Measurements from ENCODE around the gene BRD3.
"Not testable (repeated sequence)": the region's sequence is repeated elsewhere in the genome, so short reads cannot be mapped to it uniquely, and the experiment has no call there.

The BRD3 gene

DNA sequence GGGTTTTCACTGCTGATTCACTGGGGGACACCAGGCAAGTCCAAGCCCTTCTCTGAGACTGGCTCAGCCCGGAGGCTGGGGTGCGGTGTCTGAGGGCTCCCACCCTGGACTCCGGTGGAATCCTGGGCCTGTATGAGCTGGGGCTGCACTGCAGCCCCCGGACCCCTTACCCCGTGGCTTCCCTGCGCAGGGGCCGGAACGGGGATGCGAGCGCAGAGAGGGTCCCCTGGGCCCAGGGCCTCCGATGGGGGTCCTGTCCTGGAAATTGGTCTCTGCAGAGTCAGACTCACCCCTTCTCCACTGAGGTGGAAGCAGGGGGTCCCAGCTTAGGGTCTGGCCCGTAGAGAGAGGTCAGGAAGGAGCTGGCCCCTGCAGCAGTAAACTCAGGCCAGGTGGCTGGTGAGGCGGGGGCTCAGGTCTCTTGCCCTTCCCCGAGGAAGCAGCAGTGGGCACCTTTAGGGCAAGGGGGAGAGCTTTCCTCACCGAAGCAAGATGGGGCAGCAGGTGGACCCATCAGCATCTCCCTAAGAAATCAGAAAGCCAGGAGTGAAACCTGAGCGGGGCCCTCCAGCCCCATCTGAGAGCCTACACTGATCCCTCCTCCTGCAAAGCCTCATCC, 74.1 kb downstream of the BRD3 start:
- DNase-seq (ENCODE audit: low read depth, low spot score), result no peak

DNA sequence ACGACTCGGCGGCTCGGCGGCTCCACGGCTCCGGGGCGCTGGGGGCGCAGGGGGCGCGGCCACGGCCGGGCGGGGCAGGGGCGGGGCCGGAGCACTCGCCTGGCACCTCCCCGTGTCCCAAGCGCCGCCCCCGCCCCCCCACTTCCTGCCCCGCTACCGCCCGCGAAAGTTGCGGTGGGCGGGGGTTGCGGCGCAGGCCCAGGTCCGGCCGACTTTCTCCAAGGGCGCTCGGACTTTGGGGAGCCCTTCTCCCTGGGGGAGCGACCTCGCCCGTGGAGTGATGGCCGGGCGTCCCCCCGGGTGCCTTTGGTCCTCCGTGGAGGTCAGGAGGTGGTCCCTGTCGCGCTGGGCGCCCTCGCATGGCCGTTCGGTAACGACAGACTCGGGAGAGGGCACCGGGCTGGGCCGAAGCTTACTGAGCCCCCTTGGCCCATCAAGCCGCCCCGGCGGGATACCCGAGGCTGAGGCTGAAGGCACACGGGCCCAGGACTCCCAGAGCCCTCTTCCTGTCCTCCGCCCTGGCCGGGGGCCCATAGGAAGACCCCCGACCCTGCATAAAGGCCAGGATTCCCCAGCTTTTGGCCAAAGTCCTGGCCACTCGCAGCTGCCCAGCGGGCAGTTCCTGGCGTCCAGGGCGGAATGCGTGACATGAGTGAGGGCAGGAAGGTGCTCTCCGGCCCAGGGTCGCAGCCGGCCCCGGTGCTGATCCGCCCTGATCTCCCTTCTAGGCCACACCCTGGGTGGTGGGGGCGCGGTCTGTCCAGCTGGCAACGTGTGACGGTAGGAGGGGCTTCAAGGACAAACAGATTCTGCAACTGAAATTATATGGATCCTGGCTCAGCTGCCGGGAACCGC, 74.8 kb downstream of the BRD3 start:
- DNase-seq (ENCODE audit: low read depth, low spot score), result peak; percentile 55

DNA sequence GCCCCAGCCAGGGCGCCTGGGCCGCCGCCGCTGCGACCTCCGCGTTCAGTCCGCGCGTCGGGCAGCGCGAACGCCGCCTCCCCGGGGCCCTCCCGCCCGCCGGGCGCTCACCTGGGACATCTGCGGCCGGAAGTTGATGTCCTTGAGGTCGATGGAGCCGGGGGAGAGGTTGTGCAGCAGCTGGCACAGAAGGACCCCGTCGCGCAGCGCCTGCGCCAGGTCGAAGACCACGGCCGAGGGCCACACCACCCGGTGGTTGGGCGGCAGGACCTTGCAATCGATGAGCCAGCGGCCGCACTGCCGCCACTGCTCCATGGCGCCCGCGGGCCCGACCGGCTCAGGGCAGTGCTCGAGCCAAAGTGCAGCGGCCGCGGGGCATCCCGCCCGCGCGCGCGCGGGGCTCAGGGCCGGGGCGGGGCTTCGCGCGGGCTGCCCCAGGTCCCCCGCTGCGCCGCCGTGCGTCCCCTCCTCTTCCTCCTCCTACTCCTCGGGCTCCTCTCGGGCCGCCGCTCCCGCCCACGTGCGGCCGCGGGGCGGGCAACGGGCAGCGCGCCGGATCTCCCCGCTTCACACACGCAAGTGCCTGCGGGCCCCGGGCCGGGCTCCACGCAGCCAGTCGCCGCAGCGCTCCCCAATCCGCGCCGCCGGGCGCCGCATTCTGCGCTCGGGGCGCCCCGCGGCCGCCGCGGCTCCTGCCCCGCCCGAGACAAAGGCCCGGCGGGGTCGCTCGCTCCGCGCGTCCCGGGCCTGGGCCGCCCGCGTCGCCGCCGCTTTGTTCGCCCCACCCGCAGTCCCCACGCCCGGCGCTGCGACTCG, 75.7 kb downstream of the BRD3 start, which contains the start of gene VAV2:
TSS of gene VAV2 (minus strand) at position 361 of the 816 bp plus-strand sequence. CDS start at position 315, 46 bp downstream.
- no peak for DNase-seq (ENCODE audit: low read depth, low spot score)

DNA sequence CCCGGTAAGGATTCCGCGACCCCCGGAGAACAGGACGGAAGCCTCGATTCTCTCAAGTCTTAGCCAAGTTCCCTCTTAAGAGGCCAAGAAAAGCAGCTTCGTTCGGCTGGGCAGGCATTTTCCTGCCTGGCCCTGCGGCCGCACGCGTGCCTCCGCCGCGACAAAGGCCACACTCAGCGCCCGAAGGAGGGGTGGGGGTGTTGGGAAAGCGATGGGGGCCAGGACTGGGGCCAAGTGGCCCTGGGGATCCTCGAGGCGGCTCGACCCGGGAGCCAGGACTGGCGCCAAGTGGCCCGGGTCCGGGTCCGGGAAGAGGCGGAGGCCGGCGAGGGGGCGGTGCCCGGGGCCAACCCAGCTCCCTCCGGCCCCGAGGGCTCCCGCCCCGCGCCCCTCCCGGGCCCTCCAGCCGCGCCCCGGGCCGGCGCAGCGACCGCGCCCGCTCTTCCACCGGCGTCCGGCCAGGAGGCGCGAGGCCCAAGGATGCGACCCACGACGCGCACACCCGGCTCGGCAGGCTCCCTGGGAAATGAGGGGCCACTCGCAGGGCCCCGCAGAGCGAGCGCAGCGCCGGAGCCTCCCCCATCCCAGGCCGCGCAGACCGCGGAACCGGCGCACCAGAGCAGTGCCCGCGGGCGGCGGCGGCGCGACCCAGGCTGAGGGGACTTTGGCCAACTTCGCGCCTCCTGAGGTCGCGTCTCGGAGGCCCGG, 76.5 kb downstream of the BRD3 start:
- no peak for DNase-seq (ENCODE audit: low read depth, low spot score)

DNA sequence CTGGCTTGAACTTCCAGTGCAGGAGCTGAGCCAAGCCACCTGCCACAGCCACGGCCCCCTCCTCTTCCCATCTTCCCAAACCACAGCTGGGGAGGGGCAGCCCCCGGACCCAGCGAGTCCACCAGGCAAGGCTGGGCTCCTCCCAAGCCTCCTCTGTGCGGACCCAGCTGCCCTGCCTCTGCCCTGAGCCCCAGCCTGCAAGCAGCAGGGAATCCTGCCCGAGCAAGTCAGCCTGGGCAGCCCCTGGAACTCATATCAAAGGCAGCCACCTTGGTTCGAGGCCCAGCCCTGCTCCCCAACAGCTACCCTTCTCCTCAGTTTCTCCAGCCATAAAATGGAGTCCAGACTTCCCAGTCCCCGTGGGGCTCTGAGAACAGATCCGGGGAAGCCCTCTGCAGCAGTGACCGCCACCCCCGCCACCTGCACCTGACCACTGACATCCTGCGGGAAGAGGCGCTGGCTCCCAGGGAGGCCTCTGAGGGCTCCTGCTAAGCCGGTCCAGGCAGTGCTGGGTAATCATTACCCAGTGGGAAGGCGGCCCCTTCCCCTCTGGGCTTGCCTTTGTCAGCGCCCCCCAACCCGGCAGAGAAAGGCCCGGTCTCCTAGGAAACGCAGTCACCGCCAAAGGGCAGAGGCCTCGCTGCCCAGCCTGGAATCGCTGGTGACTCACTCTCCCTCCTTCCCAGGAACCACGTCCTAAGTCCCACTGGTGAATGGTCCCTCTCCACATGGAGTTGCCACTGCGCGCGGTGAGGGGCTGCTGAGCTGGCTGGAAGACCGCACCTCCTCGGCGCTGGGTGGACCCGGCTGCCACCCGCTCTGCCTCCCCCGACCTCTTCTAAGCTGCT, 77.2 kb downstream of the BRD3 start:
- peak; percentile 37 for DNase-seq (ENCODE audit: low read depth, low spot score)

DNA sequence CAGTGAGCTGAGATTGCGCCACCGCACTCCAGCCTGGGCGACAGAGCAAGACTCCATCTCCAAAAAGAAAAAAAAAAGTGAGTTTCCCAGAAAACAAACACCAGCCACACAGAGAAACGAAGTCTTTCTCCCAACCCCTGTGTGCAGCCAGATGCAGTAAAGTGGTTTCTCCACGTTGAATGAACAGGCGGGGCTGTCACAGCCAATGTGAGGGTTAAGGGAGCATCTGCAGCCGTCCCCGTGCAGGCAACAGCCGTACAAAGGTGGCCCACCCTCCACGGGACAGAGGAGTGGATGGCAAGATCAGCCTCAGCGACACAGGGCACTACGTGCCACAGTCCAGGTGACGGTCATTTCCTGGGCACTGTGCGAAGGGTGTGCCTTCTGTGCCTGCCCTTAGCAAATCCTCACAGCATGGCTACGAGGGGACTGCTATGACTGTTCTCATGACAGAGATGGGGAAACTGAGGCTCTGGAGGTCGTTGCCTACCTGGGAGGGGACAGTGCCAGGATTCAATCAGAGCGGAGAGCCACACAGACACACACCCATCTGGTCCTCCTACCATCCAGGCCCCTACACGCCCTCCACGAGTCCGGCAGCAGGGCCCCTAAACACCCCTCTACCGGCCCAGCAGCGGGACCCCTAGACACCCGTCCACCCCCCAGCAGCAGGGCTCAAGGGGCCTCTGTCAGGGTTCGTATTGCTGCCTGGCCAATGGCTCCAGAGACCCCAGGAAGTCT, 78.0 kb downstream of the BRD3 start:
- DNase-seq (ENCODE audit: low read depth, low spot score), result no peak

DNA sequence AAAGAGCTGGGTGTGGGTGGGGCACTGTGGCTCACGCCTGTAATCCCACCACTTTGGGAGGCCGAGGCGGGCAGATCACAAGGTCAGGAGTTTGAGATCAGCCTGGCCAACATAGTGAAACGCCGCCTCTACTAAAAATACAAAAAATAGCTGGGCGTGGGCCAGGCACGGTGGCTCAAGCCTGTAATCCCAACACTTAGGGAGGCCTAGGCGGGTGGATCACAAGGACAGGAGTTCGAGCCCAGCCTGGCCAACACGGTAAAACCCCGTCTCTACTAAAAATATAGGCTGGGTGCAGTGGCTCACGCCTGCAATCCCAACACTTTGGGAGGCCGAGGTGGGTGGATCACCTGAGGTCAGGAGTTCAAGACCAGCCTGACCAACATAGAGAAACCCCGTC, 79.1 kb downstream of the BRD3 start:
- not testable (repeated sequence) for DNase-seq (ENCODE audit: low read depth, low spot score)

DNA sequence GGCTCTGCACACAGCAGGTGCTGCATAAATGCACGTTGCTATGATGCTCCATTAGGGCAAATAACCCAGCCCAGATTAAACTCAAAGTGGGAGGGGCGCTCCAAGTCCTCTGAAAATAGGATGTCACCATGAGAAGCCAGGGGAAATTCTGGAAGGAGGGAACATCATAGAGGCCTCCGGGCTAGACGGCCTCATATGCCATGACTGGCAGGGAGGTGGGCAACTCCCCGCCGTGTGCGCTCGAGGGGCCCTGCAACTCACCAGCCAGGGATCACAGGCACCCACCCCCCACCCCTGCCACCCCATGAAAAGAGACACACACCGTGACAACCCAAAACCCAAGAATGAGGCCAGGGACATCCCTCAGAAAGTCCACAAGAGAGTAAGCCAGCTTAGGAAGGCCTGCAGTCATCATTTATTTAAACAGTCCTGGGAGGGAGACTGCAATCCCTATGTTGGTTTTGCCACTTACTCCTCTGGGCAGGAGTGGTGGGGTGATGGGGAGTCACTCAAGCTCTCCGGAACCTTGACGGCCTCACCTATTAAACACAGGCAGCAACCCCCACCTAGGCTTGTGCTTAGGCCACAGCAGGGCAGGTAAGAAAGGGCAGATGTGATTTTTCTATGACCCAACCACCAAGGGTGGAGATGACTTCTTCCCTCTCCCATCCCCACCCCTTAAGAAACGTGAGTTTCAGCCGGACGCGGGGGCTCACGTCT, 79.7 kb downstream of the BRD3 start:
- DNase-seq (ENCODE audit: low read depth, low spot score), result no peak

DNA sequence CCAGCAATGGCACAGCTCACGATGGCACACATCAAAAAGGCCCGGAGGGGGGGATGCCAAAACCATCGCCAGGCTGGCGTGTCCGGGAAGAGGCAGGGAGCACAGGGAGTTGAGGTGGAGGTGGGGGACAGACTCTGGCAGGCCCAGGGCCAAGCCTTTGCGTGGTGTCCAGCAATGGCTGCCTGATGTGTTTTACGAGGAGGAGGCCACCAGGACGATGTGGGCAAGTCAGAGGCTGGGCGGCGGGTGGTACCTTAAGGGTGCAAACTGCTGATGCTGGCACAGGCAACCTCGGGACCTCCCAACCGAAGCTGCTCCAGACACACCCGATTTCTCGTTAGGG, 80.4 kb downstream of the BRD3 start:
- DNase-seq (ENCODE audit: low read depth, low spot score), result no peak

DNA sequence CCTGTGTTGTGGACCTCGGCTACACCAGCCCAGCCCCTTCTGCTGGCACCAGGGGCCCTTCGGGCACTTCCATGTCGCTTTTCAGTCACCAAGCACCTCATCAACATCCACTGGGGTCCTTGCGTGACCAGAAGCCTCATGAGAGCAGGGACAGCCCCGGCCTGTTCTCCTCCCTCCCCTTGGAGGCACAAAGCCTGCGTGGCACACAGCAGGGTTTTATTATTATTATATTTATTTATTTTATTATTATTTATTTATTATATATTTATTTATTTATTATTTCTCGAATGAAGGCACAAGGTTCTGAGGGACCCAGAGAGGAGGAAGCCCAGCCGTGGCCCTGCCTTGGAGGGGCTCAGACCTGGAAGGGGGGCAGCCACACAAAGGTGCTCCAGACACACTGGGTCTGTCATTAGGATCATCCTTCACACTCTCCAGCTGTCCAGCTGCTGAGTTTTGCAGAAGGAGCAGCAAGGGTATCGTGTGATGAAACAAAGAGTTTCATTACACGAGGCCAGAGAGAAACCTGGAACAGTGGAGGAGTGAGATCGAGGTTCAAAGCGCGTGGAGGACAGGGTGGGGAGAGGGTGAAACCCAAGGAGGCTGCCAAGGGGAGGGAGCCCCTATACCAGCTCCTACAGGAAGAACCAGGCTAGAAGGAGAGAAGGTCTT, 80.9 kb downstream of the BRD3 start:
- no peak for DNase-seq (ENCODE audit: low read depth, low spot score)

DNA sequence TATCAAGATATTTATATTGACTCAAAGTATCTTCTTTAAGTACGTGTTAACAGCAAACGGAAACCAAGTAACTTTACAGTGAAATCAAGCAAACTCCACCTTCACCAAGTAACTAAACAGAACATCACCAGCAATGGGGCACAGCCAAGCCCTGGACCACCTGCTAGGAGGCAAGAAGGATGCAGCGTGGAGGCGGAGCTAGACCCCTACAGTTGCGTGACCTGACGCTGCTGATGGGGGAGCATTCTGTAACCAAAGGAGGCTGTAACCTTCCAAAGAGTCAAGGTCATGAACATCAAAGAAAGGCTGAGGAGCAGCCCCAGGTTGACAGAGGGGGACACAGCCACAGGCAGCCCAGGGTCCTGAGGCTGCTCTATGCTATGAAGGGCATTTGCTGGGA, 81.8 kb downstream of the BRD3 start:
- DNase-seq (ENCODE audit: low read depth, low spot score), result no peak

DNA sequence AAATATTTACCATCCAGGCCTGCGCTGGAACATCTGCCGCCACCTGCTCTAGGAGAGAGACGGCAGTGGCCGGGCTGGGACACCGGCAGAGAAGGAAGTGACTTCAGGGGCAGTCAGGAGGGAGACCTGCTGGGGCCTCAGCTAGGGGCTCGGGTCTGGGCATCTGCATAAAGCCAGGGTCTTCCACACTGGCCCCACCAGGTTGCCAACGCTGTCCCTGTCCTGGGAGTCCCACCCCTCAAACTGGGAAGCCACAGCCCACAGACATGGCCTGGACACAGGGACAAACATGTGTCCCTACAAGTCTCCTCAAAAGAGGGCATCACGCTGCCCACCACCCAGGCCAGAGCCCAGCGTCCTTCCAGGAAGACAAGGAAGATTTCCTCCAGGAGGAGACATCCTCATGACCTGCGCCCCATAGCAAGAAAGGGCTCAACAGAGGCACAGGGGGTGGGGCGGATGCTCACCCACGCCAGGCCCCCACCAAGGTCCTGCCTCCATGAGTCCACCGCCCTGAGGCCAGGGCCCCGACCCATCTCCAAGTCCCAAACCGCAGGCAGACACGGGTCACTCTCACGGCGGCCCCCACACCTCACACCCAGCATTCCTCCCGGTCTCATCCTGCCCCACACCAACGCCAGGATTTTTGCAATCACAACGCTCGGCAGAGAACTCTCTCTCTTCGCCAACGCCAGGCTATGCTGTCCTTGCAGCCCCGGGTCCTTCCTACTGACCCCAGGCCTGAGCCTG, 84.7 kb downstream of the BRD3 start:
- DNase-seq (ENCODE audit: low read depth, low spot score), result no peak

DNA sequence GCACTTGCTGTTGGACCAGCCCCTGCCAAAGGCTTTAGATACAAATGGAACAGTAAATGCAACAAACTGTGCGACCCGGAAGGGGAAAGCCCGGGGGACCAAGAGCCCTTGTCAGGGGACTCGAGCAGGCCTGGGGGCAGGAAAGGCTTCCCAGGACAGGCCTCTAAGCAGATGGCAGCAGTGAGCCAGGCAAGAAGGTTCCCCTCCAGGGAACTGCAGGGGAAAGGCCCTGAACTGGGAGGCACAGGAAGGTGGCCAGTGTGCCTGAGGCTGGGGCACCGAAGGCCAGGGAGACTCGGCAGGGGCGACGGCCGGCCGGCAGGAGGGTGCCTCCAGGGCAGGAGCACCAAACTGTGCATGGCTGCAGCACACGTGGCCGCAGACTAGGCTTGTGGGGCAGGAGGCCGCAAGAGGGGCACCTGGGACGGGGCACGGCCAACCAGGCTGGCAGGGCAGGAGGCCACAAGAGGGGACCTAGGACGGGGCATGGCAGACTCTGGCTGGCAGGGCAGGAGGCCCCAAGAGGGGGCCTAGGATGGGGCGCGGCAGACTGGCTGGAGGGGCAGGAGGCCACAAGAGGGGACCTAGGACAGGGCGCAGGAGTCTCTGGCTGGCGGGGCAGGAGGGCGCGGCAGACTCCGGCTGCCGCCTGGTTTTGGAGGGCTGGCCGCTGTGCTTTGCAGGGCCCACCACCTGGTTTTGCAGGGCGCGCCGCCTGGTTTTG, 85.7 kb downstream of the BRD3 start:
- DNase-seq (ENCODE audit: low read depth, low spot score), result no peak

DNA sequence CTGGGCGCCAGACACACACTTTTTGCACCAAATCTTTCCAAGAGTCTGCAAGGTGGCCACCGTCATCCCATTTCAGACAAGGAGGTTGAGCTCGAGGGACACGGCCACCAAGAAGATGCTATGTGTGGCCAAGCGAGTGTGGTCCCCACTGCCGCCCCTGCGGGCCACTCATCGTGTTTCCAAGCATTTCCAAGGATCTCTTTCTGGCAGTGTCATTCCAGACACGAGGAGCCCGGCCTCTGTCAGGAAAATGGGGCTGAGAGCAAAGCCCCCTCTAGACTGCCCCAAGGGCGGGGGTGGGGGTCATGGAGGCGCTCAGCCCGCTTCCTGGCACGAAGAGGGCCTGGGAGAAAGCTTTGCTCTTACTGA, 86.3 kb downstream of the BRD3 start:
- DNase-seq (ENCODE audit: low read depth, low spot score), result no peak

DNA sequence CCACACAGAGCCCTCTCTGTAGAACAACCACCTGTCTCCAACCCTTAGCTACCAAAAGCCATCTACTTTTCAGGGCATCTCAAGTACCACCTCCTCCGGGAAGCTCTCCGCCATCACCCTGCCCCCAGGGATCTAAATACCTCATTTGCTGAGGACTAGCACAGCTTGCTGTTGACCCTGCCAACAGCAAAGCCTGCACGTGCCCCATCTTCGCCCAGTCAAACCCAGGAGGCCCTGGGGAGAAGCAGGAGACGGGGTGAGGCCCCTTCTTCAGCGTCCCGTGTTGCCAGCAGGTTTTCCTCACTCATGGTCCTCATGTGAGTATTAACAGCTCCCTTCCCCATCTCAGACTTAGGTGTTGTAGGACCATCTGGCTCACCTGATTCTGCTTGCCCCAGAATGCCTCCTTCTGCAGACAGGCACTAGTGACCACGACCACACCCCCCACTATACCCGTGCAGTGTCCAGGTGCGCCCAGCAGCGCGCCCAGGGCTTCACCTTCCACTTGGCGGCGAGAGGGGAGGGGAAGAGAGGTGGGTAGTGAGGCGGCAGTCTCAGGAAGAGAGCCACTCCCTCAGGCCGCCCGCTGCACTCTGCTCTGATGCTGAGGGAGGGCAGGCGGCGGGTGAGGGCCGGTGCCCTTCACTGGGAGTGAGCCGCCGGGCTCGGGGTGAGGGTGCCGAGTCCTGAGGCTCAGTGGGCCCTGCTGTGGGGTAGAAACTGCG, 86.8 kb downstream of the BRD3 start:
- no peak for DNase-seq (ENCODE audit: low read depth, low spot score)

Measured in smooth muscle cell of the brain vasculature (primary cell).